Measurements from ENCODE around the gene TMEM131L. TPM values are rescaled to one million over a fixed set of nuclear protein-coding genes. Genes with fewer than 3 reads are reported as not detected.

The TMEM131L gene
- total and polyA plus RNA-seq, 12 donors, result 2.7 to 33.6 (median 18.5) TPM

GRCh38 chr4:153421941-153422340 lies 44.2 kb upstream of the TMEM131L start:
- no peak for DNase-seq
- Histone ChIP-seq H3K9me3 (no peaks in the 10 kb centered on the region), H3K27ac (no peak overlapping the region), H3K4me1 (no peaks in the 10 kb centered on the region), H3K27me3 (no peaks in the 10 kb centered on the region), H3K4me3 (no peak overlapping the region), H3K36me3 (no peaks in the 10 kb centered on the region)
- intact Hi-C loops (cut with DNase I), result no loop called here
- ATAC-seq, result no peak
- 95 to 97% methylated on average over 3 of the region's 3 CpGs for WGBS, 2 donors
- TF ChIP-seq CTCF (IDR thresholded peaks at IDR 0.05), result no peak

DNA sequence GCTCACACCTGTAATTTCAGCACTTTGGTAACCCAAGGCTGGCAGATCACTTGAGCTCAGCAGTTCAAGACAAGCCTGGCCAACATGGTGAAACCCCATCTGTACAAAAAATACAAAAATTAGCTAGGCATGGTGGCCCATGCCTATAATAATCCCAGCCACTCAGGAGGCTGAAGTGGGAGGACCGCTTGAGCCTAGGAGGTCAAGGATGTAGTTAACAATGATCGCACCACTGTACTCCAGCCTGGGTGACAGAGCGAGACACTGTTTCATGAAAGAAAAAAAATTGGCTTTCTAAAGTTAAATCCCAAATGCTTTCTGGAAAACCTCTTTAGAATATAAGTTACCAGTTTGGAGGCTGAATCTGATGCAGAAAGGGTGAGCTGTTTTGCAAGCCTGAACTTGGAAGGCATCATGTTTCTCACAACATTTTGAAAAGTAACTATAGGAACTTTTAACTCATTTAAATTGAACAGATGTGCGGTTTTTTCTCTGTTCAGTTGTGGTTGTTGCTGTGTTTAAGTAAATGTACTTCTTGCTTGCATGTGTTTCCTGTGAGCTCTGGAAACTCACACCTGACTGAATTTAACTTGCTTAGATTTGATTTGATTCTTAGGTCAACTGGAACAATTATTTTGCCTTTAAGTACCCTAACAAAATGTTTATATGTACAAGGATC lies 39.8 kb upstream of the TMEM131L start:
- H3K36me3 ChIP-seq, result no peaks in the 10 kb centered on the region
- H3K9me3 ChIP-seq, result no peaks in the 10 kb centered on the region
- H3K27me3 ChIP-seq, result no peaks in the 10 kb centered on the region
- intact Hi-C loops (cut with DNase I), result no loop called here
- no peak for TF ChIP-seq CTCF (IDR thresholded peaks at IDR 0.05)
- WGBS, 2 donors, result 95 to 97% methylated on average over 4 of the region's 4 CpGs
- DNase-seq (no peak), ATAC-seq (no peak)
- no peak overlapping the region for H3K4me3 ChIP-seq
- peak overlapping the region in 1 of 10 donors; percentile 29 for H3K27ac ChIP-seq
- H3K4me1 ChIP-seq, result peaks cover 0 to 3% (median 0%) of the 10 kb centered on the region in 9 donors

- peaks cover 0 to 5% (median 0%) of the 10 kb centered on the region in 9 donors for H3K4me1 ChIP-seq
- H3K4me3 ChIP-seq, result no peak overlapping the region
- 94 to 95% methylated on average over 4 of the region's 4 CpGs for WGBS, 2 donors
- no peaks in the 10 kb centered on the region for H3K9me3 ChIP-seq
- DNase-seq (no peak), ATAC-seq (no peak)
- no peaks in the 10 kb centered on the region for H3K36me3 ChIP-seq
- TF ChIP-seq CTCF (IDR thresholded peaks at IDR 0.05), result no peak
- intact Hi-C loops (cut with DNase I), result loop anchor here in 1 of 10 donors (1.0 kb wide), 1 partner anchor 12 kb away; no protein-coding TSS in a partner anchor
- no peaks in the 10 kb centered on the region for H3K27me3 ChIP-seq
- no peak overlapping the region for H3K27ac ChIP-seq
Observed at GRCh38 chr4:153427363-153428071, 38.6 kb upstream of the TMEM131L start.

- 63 to 76% methylated on average over 3 of the region's 3 CpGs for WGBS, 2 donors
- H3K4me1 ChIP-seq, result peaks cover 0 to 20% (median 0%) of the 10 kb centered on the region in 9 donors
- intact Hi-C loops (cut with DNase I), result no loop called here
- H3K27ac ChIP-seq, result no peak overlapping the region
- H3K27me3 ChIP-seq, result no peaks in the 10 kb centered on the region
- H3K4me3 ChIP-seq, result no peak overlapping the region
- TF ChIP-seq CTCF (IDR thresholded peaks at IDR 0.05), result no peak
- ATAC-seq (peak in 2 of 8 donors; percentile 52 to 54), DNase-seq (no peak)
- H3K36me3 ChIP-seq, result no peaks in the 10 kb centered on the region
- no peaks in the 10 kb centered on the region for H3K9me3 ChIP-seq
Observed at GRCh38 chr4:153428941-153429475, 37.2 kb upstream of the TMEM131L start.
